GM03348 (cell line): ENCODE results near the gene INSYN1.
A peak's percentile ranks its signal among the peaks of the same experiment; 100 is the strongest.
"Not testable (repeated sequence)": the region's sequence is repeated elsewhere in the genome, so short reads cannot be mapped to it uniquely, and the experiment has no call there.

Source experiments
- DNase-seq: peaks from one replicate; pipeline ENCODE4 v3.0.0; 2012; ENCODE audit warnings: low spot score

Gene INSYN1

DNA sequence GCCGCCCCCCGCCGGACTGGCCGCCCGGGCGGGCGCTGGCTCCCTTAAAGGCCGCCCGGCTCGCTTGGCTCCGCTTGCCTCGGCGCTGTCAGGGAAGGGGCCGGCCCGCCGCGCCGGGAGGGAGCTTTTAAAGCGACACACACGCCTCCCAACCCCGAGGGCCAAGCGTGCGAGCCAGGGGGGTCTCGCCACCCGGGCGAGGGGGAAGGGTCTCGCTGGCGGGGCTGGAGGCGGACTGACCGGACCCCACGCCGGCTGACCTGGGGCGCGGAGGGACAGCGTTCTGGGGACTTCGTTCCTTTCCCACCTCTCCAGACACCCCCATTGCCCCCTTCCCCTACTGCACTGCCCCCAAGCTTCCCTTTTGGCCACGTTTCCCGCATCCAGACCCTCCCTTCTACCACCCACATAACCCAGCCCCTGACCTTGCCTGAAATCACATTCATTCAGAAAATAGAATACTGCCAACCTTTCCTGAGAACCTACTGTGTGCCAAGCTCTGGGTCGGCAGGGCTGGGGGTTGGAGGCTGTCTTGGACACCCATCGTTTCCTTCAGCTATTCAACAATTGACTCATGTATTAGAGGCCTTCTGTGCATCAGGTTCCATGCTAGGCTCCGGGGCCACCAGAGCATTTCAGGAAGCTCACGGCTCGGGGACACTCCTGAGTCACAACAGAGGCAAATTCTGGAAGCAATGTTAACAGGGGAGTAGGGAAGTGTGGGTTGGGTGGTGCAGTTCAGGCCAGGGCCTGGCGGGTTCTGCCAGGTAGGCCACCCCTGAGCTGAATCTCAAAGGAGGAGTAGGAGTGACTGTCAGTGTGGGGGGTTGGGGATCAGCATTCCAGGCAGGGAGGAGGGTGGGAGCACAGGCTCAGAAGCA, at the start of gene INSYN1:
INSYN1 (minus strand) TSS at position 102 of the 881 bp plus-strand sequence. CDS start 2,221 bp downstream, outside the sequence.
- peak; percentile 93 for DNase-seq

DNA sequence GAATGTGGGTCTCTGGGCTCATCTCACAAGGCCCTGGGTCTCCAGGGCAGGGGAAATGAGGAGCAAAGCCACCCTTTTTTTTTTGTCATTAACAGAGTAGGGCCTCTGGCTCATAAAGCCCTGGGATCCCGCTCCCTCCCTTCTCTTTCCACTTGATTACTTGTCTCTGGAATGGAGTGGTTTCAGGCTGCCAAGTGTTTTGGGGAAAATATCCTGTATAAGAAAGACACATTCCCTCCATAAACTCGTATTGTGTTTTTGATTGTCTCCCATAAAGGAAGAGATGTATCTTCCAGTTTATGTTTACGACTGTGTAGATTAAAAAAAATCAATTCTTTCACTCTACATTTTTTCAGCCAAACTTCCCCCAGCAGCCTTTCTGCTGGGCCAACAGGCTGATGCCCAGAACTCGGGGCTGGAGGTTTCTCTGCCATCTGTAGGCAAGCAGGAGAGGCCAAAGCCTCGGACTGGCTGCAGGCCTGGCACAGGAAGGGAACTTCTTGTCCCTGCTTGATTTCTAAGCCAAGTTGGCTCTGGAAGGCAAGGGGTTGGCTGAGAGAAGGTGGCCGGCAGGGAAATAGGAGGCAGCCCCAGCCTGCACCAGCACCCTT, 49.4 kb upstream of the INSYN1 start:
- no peak for DNase-seq

DNA sequence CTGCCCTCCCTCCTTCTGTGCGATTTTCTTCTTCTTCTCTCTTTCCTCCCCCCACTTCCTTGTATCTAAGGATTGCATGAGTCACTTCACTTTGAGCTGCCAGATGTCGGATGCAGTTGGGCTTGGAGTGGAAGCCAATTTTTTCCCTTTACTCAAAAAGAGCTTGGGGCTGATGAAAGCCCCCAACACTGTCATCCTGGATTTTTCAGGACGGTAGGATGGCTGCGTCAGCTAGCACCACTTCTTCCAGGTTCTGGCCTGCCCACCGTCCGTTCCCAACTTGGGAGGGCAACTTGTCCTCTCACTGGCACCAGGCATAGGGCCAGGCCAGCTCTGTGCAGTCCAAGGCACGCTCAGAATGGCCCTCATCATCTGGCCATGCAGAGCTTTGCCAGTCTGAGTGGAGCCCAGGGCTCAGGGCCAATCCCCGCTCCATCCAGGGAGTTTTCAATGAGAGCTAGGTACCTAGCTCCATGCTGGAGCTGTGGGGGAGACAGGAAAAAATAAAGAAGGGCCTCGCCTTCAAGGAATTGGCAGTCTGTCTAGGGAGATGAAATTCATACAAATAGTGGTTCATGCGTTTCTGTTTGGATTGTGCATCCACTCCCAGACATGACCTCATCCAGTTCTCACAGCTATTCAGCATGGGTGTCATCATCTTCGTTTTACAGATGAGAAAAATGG, 47.7 kb upstream of the INSYN1 start:
- DNase-seq, result peak; percentile 90

GRCh38 chr15:73799466-73799865, 46.3 kb upstream of the INSYN1 start:
- peak; percentile 53 for DNase-seq

DNA sequence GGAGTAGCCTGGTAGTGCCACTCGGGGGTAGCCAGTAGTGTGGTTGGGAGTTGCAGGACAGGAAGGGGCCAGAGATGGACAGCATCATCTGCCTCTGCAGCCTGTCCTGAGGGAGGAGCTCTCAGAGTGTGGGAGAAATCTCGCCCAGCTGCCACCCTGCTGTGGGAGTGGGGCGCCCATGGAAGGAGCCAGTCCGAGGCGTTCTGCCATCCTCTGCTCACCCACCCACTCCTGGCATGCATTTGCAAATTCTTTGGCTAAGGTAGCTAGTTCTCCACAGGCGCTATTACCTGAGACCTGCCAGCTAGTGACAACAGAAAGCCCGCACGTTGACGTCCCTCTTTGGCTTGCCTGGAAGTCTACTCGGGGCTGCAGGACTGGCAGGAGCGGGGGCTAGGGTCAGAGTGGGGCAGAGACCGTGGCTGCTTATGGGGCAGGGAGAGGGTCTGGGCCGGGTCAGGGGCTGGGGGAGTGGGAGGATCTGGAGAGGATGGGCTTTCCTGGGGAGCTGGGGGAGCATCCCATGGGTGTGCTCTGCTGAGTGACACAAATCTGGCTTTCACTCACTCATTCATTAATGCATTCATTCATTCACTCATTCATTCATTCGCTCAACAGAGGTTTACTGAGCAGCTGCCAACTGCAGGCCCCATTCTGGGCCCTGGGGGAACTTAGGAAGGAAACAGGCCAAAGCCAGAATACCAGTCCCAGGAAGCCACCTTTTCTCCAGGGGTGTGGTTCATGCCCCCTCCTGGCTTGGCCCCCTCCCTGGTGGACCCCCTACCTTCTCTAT, 44.4 kb upstream of the INSYN1 start:
- no peak for DNase-seq

GRCh38 chr15:73796331-73796831, 43.2 kb upstream of the INSYN1 start:
- DNase-seq, result no peak

GRCh38 chr15:73794443-73795133, 41.4 kb upstream of the INSYN1 start:
- DNase-seq, result no peak

DNA sequence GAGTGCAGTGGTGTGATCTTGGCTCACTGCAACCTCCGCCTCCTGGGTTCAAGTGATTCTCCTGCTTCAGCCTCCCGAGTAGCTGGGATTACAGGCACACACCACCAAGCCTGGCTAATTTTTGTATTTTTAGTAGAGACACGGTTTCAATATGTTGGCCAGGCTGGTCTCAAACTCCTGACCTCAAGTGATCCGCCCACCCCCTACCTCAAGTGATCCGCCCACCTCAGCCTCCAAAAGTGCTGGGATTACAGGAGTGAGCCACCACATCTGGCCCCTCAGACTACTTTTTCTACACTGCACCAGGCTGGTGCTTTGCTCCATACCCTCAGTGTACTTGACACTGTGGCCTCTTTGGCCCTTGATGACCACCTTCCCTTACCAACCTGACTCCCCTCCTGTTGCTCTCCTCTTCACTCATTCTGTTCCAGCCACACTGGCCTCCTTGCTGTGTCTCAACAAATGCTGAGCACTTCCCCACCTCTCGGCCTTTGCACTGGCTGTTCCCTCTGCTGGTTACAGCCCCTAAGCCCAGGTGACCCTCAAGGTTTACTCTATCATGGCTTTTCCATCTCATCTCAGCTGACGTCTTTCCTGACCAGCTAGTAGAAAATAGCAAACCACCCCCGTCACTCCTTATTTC, 39.9 kb upstream of the INSYN1 start:
- not testable (repeated sequence) for DNase-seq

- DNase-seq, result no peak
Measured at GRCh38 chr15:73792415-73792814, 39.3 kb upstream of the INSYN1 start.

DNA sequence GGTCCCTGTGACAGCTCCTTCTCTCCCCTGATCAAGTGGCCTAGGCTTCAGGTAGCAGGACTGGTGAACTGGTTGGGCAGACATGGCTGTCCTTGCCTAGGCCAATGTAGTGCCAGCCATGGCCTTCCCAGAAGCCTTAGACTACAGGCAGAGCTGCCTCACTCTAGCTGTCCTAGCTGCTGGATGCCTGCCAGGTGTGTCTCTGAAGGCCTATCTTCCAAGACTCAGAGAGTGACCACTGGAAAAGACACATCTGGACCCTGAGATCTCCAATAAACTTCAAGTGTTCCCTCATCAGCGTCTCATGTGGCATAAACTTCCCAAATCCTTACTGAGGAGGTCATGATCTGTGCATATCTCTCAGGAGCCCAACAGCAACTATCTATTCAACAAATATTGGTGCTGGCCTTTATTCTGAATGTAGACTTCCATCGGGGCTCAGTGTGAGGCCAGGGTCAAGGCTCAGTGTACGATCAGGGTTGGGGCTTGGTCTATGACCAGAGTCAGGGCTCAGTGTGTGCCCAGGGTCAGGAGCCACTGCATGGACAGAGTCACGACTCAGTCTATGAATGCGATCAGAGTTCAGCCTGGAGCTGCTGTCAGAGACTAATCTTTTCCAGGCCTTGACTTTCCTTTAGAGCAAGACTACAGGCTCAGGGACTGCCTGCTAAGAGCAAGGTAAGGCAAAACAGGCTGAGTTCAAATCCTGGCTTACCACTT, 36.5 kb upstream of the INSYN1 start:
- DNase-seq, result no peak

DNA sequence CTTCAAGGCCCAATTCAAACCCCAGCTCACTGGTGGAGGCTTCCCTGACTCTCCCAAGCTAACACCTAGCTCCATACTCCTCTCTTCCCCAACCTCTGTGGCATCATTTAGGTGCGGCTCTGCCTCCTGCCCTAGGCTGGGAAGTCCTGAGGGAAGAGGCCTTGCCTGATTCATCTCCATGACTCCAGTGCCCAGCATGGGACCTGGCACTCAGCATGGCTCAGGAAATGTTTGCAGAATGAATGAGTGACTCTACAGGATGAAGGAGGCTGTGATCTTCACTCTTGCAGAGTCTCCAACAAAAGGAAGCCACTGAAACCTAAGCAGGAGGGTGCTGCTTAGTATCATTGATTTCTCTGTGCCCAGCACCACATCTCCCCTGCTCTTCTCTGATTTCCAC, 34.5 kb upstream of the INSYN1 start:
- DNase-seq, result no peak

DNA sequence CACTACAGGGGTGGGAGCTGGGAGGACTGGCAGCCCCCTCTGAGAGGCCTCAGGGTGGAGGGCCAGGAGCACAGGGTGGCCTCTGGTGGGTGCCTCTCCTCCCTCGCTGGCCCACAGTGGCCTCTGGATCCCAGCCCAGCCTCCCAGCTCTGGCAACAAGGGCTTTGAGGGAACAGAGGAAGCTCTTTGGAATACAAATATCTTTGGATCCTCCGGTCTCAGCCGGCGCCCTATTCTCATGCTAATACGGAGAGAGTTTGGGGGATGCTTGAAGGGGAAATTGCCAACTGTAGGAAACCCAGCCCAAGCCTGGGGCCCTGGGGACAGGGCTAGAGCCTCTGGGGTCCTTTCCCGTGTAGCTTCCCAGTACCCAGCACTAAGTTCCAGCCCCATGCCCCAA, 33.4 kb upstream of the INSYN1 start:
- no peak for DNase-seq

- DNase-seq, result not testable (repeated sequence)
Measured at GRCh38 chr15:73785256-73786014, 32.3 kb upstream of the INSYN1 start.

DNA sequence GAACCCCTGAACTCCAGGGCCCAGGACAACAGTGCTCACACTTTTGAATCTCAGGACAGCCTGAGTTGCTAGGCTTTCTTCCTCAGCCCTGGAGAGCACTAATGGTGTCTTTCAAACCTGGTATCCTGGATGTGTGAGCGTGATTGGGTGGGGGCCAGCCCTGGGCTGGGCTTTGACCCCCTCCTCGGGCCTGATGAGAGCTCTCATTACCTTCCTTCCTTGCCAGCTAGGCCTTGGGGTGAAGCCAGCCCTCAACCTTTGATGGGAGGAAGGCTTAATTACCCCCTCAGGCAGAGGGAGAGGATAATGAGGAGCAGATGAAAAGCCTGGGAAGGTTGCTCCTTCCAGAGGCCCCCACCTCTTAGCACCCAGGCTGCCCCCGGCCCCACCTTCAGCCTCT, 31.1 kb upstream of the INSYN1 start:
- DNase-seq, result no peak

- DNase-seq, result no peak
Measured at GRCh38 chr15:73782344-73782959, 29.3 kb upstream of the INSYN1 start.

DNA sequence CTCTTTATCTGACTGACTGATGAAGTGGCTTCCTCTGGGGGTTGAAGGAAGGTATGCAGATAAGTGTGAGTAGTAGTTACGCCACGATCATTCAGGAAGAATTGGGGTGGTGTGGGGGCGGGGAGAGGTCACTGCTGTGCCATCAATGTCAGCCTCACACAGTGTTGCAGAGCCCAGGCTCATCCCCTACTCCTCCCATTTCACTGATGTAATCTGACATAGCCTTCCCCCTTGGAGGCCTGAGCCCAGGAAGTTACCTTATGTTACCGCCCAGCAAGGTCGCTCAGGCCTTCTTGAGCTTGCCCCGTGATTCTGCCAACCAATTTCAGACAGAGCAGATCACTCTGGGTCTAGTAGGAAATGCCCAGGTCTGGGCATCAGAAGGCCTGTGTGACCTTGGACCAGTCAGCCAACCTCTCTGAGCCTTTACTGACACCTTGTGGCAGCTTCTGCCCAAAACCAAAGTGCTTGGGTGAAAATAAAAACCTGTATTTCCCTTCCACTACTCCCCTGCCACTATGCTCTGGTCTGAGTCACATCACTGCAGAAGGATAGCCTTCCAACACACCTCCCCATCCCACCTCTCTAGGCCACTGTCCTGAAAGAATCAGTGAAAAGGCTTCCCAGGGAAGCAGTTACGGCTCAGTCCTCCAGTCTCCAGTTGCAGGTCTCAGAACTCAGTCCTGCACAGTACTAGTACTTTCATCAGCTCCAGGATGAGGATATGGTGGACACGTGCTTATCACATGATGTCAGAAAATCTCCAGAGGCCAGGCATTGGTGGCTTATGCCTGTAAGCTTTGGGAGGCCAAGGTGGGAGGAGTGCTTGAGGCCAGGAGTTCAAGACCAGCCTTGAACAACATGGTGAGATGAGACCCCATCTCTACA, 28.1 kb upstream of the INSYN1 start:
- peak; percentile 52 for DNase-seq

DNA sequence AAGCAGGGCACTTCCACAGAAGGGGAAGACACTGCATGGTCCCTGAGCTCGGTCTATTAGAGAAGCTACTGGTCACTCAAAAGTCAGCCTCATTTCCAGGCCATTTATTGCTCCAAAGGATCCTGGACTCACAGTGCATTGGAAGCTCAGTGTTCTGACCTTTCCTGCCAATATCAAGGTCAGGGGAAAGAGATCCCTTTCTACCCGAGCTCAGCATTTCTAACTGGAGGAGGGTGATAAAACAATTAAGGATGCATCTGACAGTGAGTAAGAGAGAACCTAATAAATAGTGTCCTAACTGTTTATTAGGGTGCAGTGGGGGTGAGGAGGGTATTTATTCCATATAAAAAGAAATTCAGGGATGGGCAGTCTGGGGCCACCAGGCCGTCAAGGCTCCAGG, 26.8 kb upstream of the INSYN1 start:
- no peak for DNase-seq

- DNase-seq, result no peak
Measured at GRCh38 chr15:73777741-73778140, 24.6 kb upstream of the INSYN1 start.
